ENCODE results near the gene GPR156.
"Not testable (repeated sequence)": the region's sequence is repeated elsewhere in the genome, so short reads cannot be mapped to it uniquely, and the experiment has no call there.

GPR156 gene

GRCh38 chr3:120239644-120240043 is 45.4 kb downstream of the GPR156 start:
- H3K4me1 ChIP-seq (ENCODE audit: insufficient read depth, low read length) = no peaks in the 10 kb centered on the region
- H3K9me3 ChIP-seq (ENCODE audit: control insufficient read depth, insufficient read depth, low read length) = no peaks in the 10 kb centered on the region
- H3K36me3 ChIP-seq (ENCODE audit: insufficient read depth, low read length) = no peaks in the 10 kb centered on the region
- no peak overlapping the region for H3K9ac ChIP-seq (ENCODE audit: low read depth, low read length)

GRCh38 chr3:120227710-120228347 is 57.2 kb downstream of the GPR156 start:
- Histone ChIP-seq H3K9me3 (ENCODE audit: control insufficient read depth, insufficient read depth, low read length) (no peaks in the 10 kb centered on the region; the same call in 1 of the 2 replicates), H3K36me3 (ENCODE audit: insufficient read depth, low read length) (no peaks in the 10 kb centered on the region), H3K4me1 (ENCODE audit: insufficient read depth, low read length) (no peaks in the 10 kb centered on the region), H3K9ac (ENCODE audit: low read depth, low read length) (no peak overlapping the region)

- Histone ChIP-seq H3K9ac (ENCODE audit: low read depth, low read length) (no peak overlapping the region), H3K4me1 (ENCODE audit: insufficient read depth, low read length) (no peaks in the 10 kb centered on the region), H3K9me3 (ENCODE audit: control insufficient read depth, insufficient read depth, low read length) (no peaks in the 10 kb centered on the region), H3K36me3 (ENCODE audit: insufficient read depth, low read length) (no peaks in the 10 kb centered on the region)
These were observed 60.8 kb downstream of the GPR156 start for GRCh38 chr3:120224237-120224636.

- Histone ChIP-seq H3K9me3 (ENCODE audit: control insufficient read depth, insufficient read depth, low read length) (no peaks in the 10 kb centered on the region), H3K4me1 (ENCODE audit: insufficient read depth, low read length) (peaks cover 9% of the 10 kb centered on the region), H3K36me3 (ENCODE audit: insufficient read depth, low read length) (no peaks in the 10 kb centered on the region), H3K9ac (ENCODE audit: low read depth, low read length) (no peak overlapping the region)
These were observed 66.0 kb downstream of the GPR156 start for GRCh38 chr3:120218981-120219380.

GRCh38 chr3:120216633-120217032 is 68.4 kb downstream of the GPR156 start:
- not testable (repeated sequence) for H3K9ac ChIP-seq (ENCODE audit: low read depth, low read length); H3K36me3 ChIP-seq (ENCODE audit: insufficient read depth, low read length); H3K9me3 ChIP-seq (ENCODE audit: control insufficient read depth, insufficient read depth, low read length)
- H3K4me1 ChIP-seq (ENCODE audit: insufficient read depth, low read length) = peaks cover 15% of the 10 kb centered on the region

- Histone ChIP-seq H3K36me3 (ENCODE audit: insufficient read depth, low read length) (no peaks in the 10 kb centered on the region), H3K9me3 (ENCODE audit: control insufficient read depth, insufficient read depth, low read length) (no peaks in the 10 kb centered on the region), H3K9ac (ENCODE audit: low read depth, low read length) (no peak overlapping the region), H3K4me1 (ENCODE audit: insufficient read depth, low read length) (peaks cover 15% of the 10 kb centered on the region)
These were observed 70.8 kb downstream of the GPR156 start for GRCh38 chr3:120214176-120214575.

- H3K4me1 ChIP-seq (ENCODE audit: insufficient read depth, low read length) = peaks cover 15% of the 10 kb centered on the region
- H3K9me3 ChIP-seq (ENCODE audit: control insufficient read depth, insufficient read depth, low read length) = no peaks in the 10 kb centered on the region
- no peak overlapping the region for H3K9ac ChIP-seq (ENCODE audit: low read depth, low read length)
- H3K36me3 ChIP-seq (ENCODE audit: insufficient read depth, low read length) = no peaks in the 10 kb centered on the region
These were observed 72.5 kb downstream of the GPR156 start for GRCh38 chr3:120212505-120212904.

- Histone ChIP-seq H3K4me1 (ENCODE audit: insufficient read depth, low read length) (peaks cover 11% of the 10 kb centered on the region), H3K36me3 (ENCODE audit: insufficient read depth, low read length) (no peaks in the 10 kb centered on the region), H3K9me3 (ENCODE audit: control insufficient read depth, insufficient read depth, low read length) (no peaks in the 10 kb centered on the region), H3K9ac (ENCODE audit: low read depth, low read length) (no peak overlapping the region)
These were observed 75.6 kb downstream of the GPR156 start for GRCh38 chr3:120209425-120209824.

- Histone ChIP-seq H3K4me1 (ENCODE audit: insufficient read depth, low read length) (peaks cover 6% of the 10 kb centered on the region; the same call in 1 of the 2 replicates), H3K36me3 (ENCODE audit: insufficient read depth, low read length) (no peaks in the 10 kb centered on the region), H3K9me3 (ENCODE audit: control insufficient read depth, insufficient read depth, low read length) (no peaks in the 10 kb centered on the region), H3K9ac (ENCODE audit: low read depth, low read length) (no peak overlapping the region)
These were observed 80.7 kb downstream of the GPR156 start for GRCh38 chr3:120204338-120204737.

GRCh38 chr3:120203621-120204020 is 81.4 kb downstream of the GPR156 start:
- H3K4me1 ChIP-seq (ENCODE audit: insufficient read depth, low read length) = peaks cover 6% of the 10 kb centered on the region; the same call in 1 of the 2 replicates
- H3K36me3 ChIP-seq (ENCODE audit: insufficient read depth, low read length) = no peaks in the 10 kb centered on the region
- no peak overlapping the region for H3K9ac ChIP-seq (ENCODE audit: low read depth, low read length)
- H3K9me3 ChIP-seq (ENCODE audit: control insufficient read depth, insufficient read depth, low read length) = no peaks in the 10 kb centered on the region

GRCh38 chr3:120203016-120203415 is 82.0 kb downstream of the GPR156 start:
- H3K36me3 ChIP-seq (ENCODE audit: insufficient read depth, low read length) = no peaks in the 10 kb centered on the region
- H3K4me1 ChIP-seq (ENCODE audit: insufficient read depth, low read length) = peaks cover 6% of the 10 kb centered on the region; the same call in 1 of the 2 replicates

GRCh38 chr3:120202363-120202762 is 82.7 kb downstream of the GPR156 start:
- Histone ChIP-seq H3K9ac (ENCODE audit: low read depth, low read length) (no peak overlapping the region), H3K4me1 (ENCODE audit: insufficient read depth, low read length) (peaks cover 8% of the 10 kb centered on the region; the same call in 1 of the 2 replicates), H3K36me3 (ENCODE audit: insufficient read depth, low read length) (no peaks in the 10 kb centered on the region), H3K9me3 (ENCODE audit: control insufficient read depth, insufficient read depth, low read length) (no peaks in the 10 kb centered on the region)

More at GRCh38 chr3:120203016-120203415, 82.0 kb downstream of the GPR156 start:
- no peaks in the 10 kb centered on the region for H3K9me3 ChIP-seq (ENCODE audit: control insufficient read depth, insufficient read depth, low read length)
- no peak overlapping the region for H3K9ac ChIP-seq (ENCODE audit: low read depth, low read length)

- Histone ChIP-seq H3K4me1 (ENCODE audit: insufficient read depth, low read length) (peaks cover 20% of the 10 kb centered on the region; the same call in 1 of the 2 replicates), H3K9ac (ENCODE audit: low read depth, low read length) (no peak overlapping the region), H3K9me3 (ENCODE audit: control insufficient read depth, insufficient read depth, low read length) (no peaks in the 10 kb centered on the region), H3K36me3 (ENCODE audit: insufficient read depth, low read length) (no peaks in the 10 kb centered on the region)
These were observed 84.4 kb downstream of the GPR156 start for GRCh38 chr3:120200493-120201235.

- peaks cover 20% of the 10 kb centered on the region; the same call in 1 of the 2 replicates for H3K4me1 ChIP-seq (ENCODE audit: insufficient read depth, low read length)
- no peaks in the 10 kb centered on the region for H3K9me3 ChIP-seq (ENCODE audit: control insufficient read depth, insufficient read depth, low read length)
- H3K9ac ChIP-seq (ENCODE audit: low read depth, low read length) = no peak overlapping the region
- H3K36me3 ChIP-seq (ENCODE audit: insufficient read depth, low read length) = no peaks in the 10 kb centered on the region
These were observed 86.6 kb downstream of the GPR156 start for GRCh38 chr3:120198305-120198878.

GRCh38 chr3:120196812-120197211 is 88.2 kb downstream of the GPR156 start:
- no peaks in the 10 kb centered on the region for H3K9me3 ChIP-seq (ENCODE audit: control insufficient read depth, insufficient read depth, low read length)
- no peak overlapping the region for H3K9ac ChIP-seq (ENCODE audit: low read depth, low read length)
- H3K36me3 ChIP-seq (ENCODE audit: insufficient read depth, low read length) = no peaks in the 10 kb centered on the region
- peaks cover 14% of the 10 kb centered on the region; the same call in 1 of the 2 replicates for H3K4me1 ChIP-seq (ENCODE audit: insufficient read depth, low read length)
